Liver (tissue), 3 donors: ENCODE data around the gene ADAMTS14.

Source experiments
- ATF3 ChIP-seq: IDR thresholded peaks from 2 replicates; pipeline ENCODE4 v1.6.1; 2016; ENCODE audit warnings: antibody characterized with exemption
- FOXA1 ChIP-seq: IDR thresholded peaks from 2 replicates; pipeline ENCODE4 v1.6.1; 2016; ENCODE audit warnings: antibody characterized with exemption
- FOXA2 ChIP-seq: IDR thresholded peaks from 2 replicates; pipeline ENCODE4 v1.6.1; 2016; ENCODE audit warnings: antibody characterized with exemption
- GABPA ChIP-seq, 2 donors: IDR thresholded peaks in 1 of 2; conservative IDR thresholded peaks in 1 of 2; 2 replicates each; pipeline ENCODE4 v1.6.1; 2016; ENCODE audit warnings: antibody characterized with exemption in 2 of 2, mild to moderate bottlenecking in 1 of 2, moderate library complexity in 1 of 2
- JUND ChIP-seq, 2 donors: IDR thresholded peaks; 2 replicates each; pipeline ENCODE4 v1.6.1; 2016; ENCODE audit warnings: antibody characterized with exemption in 2 of 2
- MAX ChIP-seq: IDR thresholded peaks from 2 replicates; pipeline ENCODE4 v1.6.1; 2016; ENCODE audit warnings: antibody characterized with exemption
- RAD21 ChIP-seq, 2 donors: IDR thresholded peaks; 2 replicates each; pipeline ENCODE4 v1.6.1; 2016; ENCODE audit warnings: antibody characterized with exemption in 2 of 2, mild to moderate bottlenecking in 2 of 2
- TF ChIP-seq, protein P1 (sequence below): fragments of 150-350 bp; IDR thresholded peaks from 2 replicates; pipeline ENCODE4 v1.5.1; 2017; ENCODE audit warnings: improper control_type of control experiment, low read depth, low read length; ENCODE audit not compliant: missing input control
- TF ChIP-seq, protein P2 (sequence below): IDR thresholded peaks from 2 replicates; pipeline ENCODE4 v1.6.1; 2016; ENCODE audit warnings: antibody characterized with exemption, mild to moderate bottlenecking
- donor health status: healthy.
- donor health status: healthy.

DNA sequence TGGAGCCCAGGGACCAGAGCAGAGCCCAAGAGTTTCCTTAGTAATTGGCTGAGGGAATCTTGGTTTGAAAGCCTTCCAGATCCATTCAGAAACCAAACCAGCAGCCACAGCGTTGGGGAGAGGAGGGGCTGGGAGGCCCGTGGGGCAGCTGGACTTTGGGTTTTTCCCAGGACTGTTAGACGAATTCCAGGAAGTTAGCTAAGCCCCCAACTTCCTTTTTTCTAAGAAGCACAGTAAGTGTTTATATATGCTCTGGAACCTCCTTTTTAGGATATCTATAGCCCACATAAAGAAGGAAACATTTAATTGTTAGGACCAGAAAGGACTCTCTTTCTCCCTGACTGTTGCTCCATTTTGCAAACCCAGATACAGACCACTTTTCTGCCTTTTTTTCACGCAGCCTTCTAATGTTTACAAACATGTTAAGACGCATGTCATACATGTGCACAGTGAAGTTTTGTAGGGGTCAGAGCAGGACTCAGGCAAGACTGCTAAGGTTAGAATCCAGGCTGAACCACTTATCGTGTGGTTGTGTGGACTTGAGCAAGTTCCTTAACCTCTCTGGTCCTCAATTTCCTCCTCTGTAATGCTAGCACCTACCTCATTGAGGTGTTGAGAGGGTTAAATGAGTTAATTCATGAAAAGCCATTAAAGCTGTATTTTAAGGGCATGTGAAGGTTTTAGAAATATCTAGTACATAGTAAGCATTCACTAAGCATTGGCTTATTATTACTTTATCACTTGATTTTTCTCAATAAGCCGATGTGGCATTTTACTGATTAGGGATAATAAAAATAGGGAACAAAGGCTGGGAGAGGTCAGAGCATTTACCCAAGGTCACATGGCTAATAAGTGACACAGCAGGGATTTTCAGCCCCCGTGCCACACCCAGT lies 70.5 kb downstream of the ADAMTS14 start:
- TF ChIP-seq MAX (no peak), JUND (IDR thresholded peaks at IDR 0.05) (no peak), FOXA1 (no peak), ATF3 (no peak), FOXA2 (no peak), RAD21 (IDR thresholded peaks at IDR 0.05) (no peak), GABPA (IDR thresholded peaks at IDR 0.05 in 1 of 2, conservative IDR thresholded peaks at IDR 0.05 in 1 of 2) (no peak)
- TF ChIP-seq, protein P1, sequence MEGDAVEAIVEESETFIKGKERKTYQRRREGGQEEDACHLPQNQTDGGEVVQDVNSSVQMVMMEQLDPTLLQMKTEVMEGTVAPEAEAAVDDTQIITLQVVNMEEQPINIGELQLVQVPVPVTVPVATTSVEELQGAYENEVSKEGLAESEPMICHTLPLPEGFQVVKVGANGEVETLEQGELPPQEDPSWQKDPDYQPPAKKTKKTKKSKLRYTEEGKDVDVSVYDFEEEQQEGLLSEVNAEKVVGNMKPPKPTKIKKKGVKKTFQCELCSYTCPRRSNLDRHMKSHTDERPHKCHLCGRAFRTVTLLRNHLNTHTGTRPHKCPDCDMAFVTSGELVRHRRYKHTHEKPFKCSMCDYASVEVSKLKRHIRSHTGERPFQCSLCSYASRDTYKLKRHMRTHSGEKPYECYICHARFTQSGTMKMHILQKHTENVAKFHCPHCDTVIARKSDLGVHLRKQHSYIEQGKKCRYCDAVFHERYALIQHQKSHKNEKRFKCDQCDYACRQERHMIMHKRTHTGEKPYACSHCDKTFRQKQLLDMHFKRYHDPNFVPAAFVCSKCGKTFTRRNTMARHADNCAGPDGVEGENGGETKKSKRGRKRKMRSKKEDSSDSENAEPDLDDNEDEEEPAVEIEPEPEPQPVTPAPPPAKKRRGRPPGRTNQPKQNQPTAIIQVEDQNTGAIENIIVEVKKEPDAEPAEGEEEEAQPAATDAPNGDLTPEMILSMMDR = no peak
- TF ChIP-seq, protein P2, sequence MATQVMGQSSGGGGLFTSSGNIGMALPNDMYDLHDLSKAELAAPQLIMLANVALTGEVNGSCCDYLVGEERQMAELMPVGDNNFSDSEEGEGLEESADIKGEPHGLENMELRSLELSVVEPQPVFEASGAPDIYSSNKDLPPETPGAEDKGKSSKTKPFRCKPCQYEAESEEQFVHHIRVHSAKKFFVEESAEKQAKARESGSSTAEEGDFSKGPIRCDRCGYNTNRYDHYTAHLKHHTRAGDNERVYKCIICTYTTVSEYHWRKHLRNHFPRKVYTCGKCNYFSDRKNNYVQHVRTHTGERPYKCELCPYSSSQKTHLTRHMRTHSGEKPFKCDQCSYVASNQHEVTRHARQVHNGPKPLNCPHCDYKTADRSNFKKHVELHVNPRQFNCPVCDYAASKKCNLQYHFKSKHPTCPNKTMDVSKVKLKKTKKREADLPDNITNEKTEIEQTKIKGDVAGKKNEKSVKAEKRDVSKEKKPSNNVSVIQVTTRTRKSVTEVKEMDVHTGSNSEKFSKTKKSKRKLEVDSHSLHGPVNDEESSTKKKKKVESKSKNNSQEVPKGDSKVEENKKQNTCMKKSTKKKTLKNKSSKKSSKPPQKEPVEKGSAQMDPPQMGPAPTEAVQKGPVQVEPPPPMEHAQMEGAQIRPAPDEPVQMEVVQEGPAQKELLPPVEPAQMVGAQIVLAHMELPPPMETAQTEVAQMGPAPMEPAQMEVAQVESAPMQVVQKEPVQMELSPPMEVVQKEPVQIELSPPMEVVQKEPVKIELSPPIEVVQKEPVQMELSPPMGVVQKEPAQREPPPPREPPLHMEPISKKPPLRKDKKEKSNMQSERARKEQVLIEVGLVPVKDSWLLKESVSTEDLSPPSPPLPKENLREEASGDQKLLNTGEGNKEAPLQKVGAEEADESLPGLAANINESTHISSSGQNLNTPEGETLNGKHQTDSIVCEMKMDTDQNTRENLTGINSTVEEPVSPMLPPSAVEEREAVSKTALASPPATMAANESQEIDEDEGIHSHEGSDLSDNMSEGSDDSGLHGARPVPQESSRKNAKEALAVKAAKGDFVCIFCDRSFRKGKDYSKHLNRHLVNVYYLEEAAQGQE = no peak
